ENCODE data around the gene KCNV2.
"Not testable (repeated sequence)": the region's sequence is repeated elsewhere in the genome, so short reads cannot be mapped to it uniquely, and the experiment has no call there.

Gene KCNV2

GRCh38 chr9:2691212-2691611, 26.1 kb upstream of the KCNV2 start:
- Histone ChIP-seq H3K4me3 (ENCODE audit: low read length) (no peak overlapping the region), H3K27ac (ENCODE audit: low read length) (no peak overlapping the region), H3K9me3 (ENCODE audit: control insufficient read depth, insufficient read depth, low read length) (no peaks in the 10 kb centered on the region), H3K36me3 (ENCODE audit: control insufficient read depth, insufficient read depth, low read length) (no peaks in the 10 kb centered on the region), H3K4me1 (ENCODE audit: control insufficient read depth, insufficient read depth, low read length) (no peaks in the 10 kb centered on the region), H3K27me3 (ENCODE audit: control insufficient read depth, insufficient read depth, low read length) (no peaks in the 10 kb centered on the region)
- WGBS (ENCODE audit: insufficient coverage, insufficient read length): no CpG with 5 or more reads among the region's 1 CpG
- DNase-seq (ENCODE audit: low read depth, low spot score): no peak

- no peak overlapping the region for H3K4me3 ChIP-seq (ENCODE audit: low read length)
- no CpG with 5 or more reads among the region's 2 CpGs for WGBS (ENCODE audit: insufficient coverage, insufficient read length)
- H3K4me1 ChIP-seq (ENCODE audit: control insufficient read depth, insufficient read depth, low read length): no peaks in the 10 kb centered on the region
- H3K36me3 ChIP-seq (ENCODE audit: control insufficient read depth, insufficient read depth, low read length): no peaks in the 10 kb centered on the region
- no peak for DNase-seq (ENCODE audit: low read depth, low spot score)
- H3K9me3 ChIP-seq (ENCODE audit: control insufficient read depth, insufficient read depth, low read length): no peaks in the 10 kb centered on the region
- H3K27me3 ChIP-seq (ENCODE audit: control insufficient read depth, insufficient read depth, low read length): no peaks in the 10 kb centered on the region
- H3K27ac ChIP-seq (ENCODE audit: low read length): no peak overlapping the region
Observed at GRCh38 chr9:2691626-2692025, 25.7 kb upstream of the KCNV2 start.

- H3K4me1 ChIP-seq (ENCODE audit: control insufficient read depth, insufficient read depth, low read length): no peaks in the 10 kb centered on the region
Observed at GRCh38 chr9:2693056-2693455, 24.3 kb upstream of the KCNV2 start.

GRCh38 chr9:2697492-2697891, 19.8 kb upstream of the KCNV2 start:
- H3K27ac ChIP-seq (ENCODE audit: low read length): no peak overlapping the region
- no peak overlapping the region for H3K4me3 ChIP-seq (ENCODE audit: low read length)
- no peaks in the 10 kb centered on the region for H3K27me3 ChIP-seq (ENCODE audit: control insufficient read depth, insufficient read depth, low read length)
- no peaks in the 10 kb centered on the region for H3K36me3 ChIP-seq (ENCODE audit: control insufficient read depth, insufficient read depth, low read length)
- H3K4me1 ChIP-seq (ENCODE audit: control insufficient read depth, insufficient read depth, low read length): peaks cover 2% of the 10 kb centered on the region; the same call in 1 of the 2 replicates
- no CpG with 5 or more reads among the region's 3 CpGs for WGBS (ENCODE audit: insufficient coverage, insufficient read length)
- DNase-seq (ENCODE audit: low read depth, low spot score): no peak
- H3K9me3 ChIP-seq (ENCODE audit: control insufficient read depth, insufficient read depth, low read length): no peaks in the 10 kb centered on the region

More at GRCh38 chr9:2693056-2693455, 24.3 kb upstream of the KCNV2 start:
- no peak overlapping the region for H3K4me3 ChIP-seq (ENCODE audit: low read length)
- H3K27me3 ChIP-seq (ENCODE audit: control insufficient read depth, insufficient read depth, low read length): no peaks in the 10 kb centered on the region
- no CpG with 5 or more reads among the region's 3 CpGs for WGBS (ENCODE audit: insufficient coverage, insufficient read length)
- no peaks in the 10 kb centered on the region for H3K9me3 ChIP-seq (ENCODE audit: control insufficient read depth, insufficient read depth, low read length)
- DNase-seq (ENCODE audit: low read depth, low spot score): no peak
- no peak overlapping the region for H3K27ac ChIP-seq (ENCODE audit: low read length)
- no peaks in the 10 kb centered on the region for H3K36me3 ChIP-seq (ENCODE audit: control insufficient read depth, insufficient read depth, low read length)

GRCh38 chr9:2700398-2700797, 16.9 kb upstream of the KCNV2 start:
- WGBS (ENCODE audit: insufficient coverage, insufficient read length): no CpG with 5 or more reads among the region's 6 CpGs
- DNase-seq (ENCODE audit: low read depth, low spot score): no peak
- H3K36me3 ChIP-seq (ENCODE audit: control insufficient read depth, insufficient read depth, low read length): no peaks in the 10 kb centered on the region
- H3K27ac ChIP-seq (ENCODE audit: low read length): no peak overlapping the region
- no peaks in the 10 kb centered on the region for H3K9me3 ChIP-seq (ENCODE audit: control insufficient read depth, insufficient read depth, low read length)
- H3K27me3 ChIP-seq (ENCODE audit: control insufficient read depth, insufficient read depth, low read length): no peaks in the 10 kb centered on the region
- H3K4me3 ChIP-seq (ENCODE audit: low read length): no peak overlapping the region
- H3K4me1 ChIP-seq (ENCODE audit: control insufficient read depth, insufficient read depth, low read length): peaks cover 2% of the 10 kb centered on the region; the same call in 1 of the 2 replicates

GRCh38 chr9:2700909-2701550, 16.3 kb upstream of the KCNV2 start:
- no CpG with 5 or more reads among the region's 10 CpGs for WGBS (ENCODE audit: insufficient coverage, insufficient read length)
- H3K9me3 ChIP-seq (ENCODE audit: control insufficient read depth, insufficient read depth, low read length): no peaks in the 10 kb centered on the region
- H3K27ac ChIP-seq (ENCODE audit: low read length): no peak overlapping the region
- no peaks in the 10 kb centered on the region for H3K36me3 ChIP-seq (ENCODE audit: control insufficient read depth, insufficient read depth, low read length)
- no peaks in the 10 kb centered on the region for H3K27me3 ChIP-seq (ENCODE audit: control insufficient read depth, insufficient read depth, low read length)
- no peak for DNase-seq (ENCODE audit: low read depth, low spot score)
- no peak overlapping the region for H3K4me3 ChIP-seq (ENCODE audit: low read length)
- H3K4me1 ChIP-seq (ENCODE audit: control insufficient read depth, insufficient read depth, low read length): peaks cover 2% of the 10 kb centered on the region; the same call in 1 of the 2 replicates

- H3K9me3 ChIP-seq (ENCODE audit: control insufficient read depth, insufficient read depth, low read length): no peaks in the 10 kb centered on the region
- no peak overlapping the region for H3K27ac ChIP-seq (ENCODE audit: low read length)
- H3K27me3 ChIP-seq (ENCODE audit: control insufficient read depth, insufficient read depth, low read length): no peaks in the 10 kb centered on the region
- H3K4me3 ChIP-seq (ENCODE audit: low read length): no peak overlapping the region
- no peak for DNase-seq (ENCODE audit: low read depth, low spot score)
- no peaks in the 10 kb centered on the region for H3K36me3 ChIP-seq (ENCODE audit: control insufficient read depth, insufficient read depth, low read length)
- H3K4me1 ChIP-seq (ENCODE audit: control insufficient read depth, insufficient read depth, low read length): peaks cover 2% of the 10 kb centered on the region; the same call in 1 of the 2 replicates
Observed at GRCh38 chr9:2704504-2704903, 12.8 kb upstream of the KCNV2 start.

GRCh38 chr9:2707256-2707655, 10.1 kb upstream of the KCNV2 start:
- not testable (repeated sequence) for H3K9me3 ChIP-seq (ENCODE audit: control insufficient read depth, insufficient read depth, low read length); H3K4me1 ChIP-seq (ENCODE audit: control insufficient read depth, insufficient read depth, low read length); H3K27me3 ChIP-seq (ENCODE audit: control insufficient read depth, insufficient read depth, low read length); DNase-seq (ENCODE audit: low read depth, low spot score); H3K27ac ChIP-seq (ENCODE audit: low read length); H3K4me3 ChIP-seq (ENCODE audit: low read length); H3K36me3 ChIP-seq (ENCODE audit: control insufficient read depth, insufficient read depth, low read length)
- WGBS (ENCODE audit: insufficient coverage, insufficient read length): no CpG with 5 or more reads among the region's 3 CpGs

GRCh38 chr9:2709645-2710101, 7.6 kb upstream of the KCNV2 start:
- no peaks in the 10 kb centered on the region for H3K9me3 ChIP-seq (ENCODE audit: control insufficient read depth, insufficient read depth, low read length)
- H3K36me3 ChIP-seq (ENCODE audit: control insufficient read depth, insufficient read depth, low read length): no peaks in the 10 kb centered on the region
- H3K27ac ChIP-seq (ENCODE audit: low read length): no peak overlapping the region
- H3K27me3 ChIP-seq (ENCODE audit: control insufficient read depth, insufficient read depth, low read length): no peaks in the 10 kb centered on the region
- H3K4me1 ChIP-seq (ENCODE audit: control insufficient read depth, insufficient read depth, low read length): 0 out of 2 replicates have a peak, but pooled peaks cover 2% of the 10 kb centered on the region
- H3K4me3 ChIP-seq (ENCODE audit: low read length): no peak overlapping the region
- WGBS (ENCODE audit: insufficient coverage, insufficient read length): no CpG with 5 or more reads among the region's 2 CpGs
- DNase-seq (ENCODE audit: low read depth, low spot score): no peak

GRCh38 chr9:2711716-2712115, 5.6 kb upstream of the KCNV2 start:
- Histone ChIP-seq H3K27me3 (ENCODE audit: control insufficient read depth, insufficient read depth, low read length) (no peaks in the 10 kb centered on the region), H3K27ac (ENCODE audit: low read length) (no peak overlapping the region)

More at GRCh38 chr9:2711716-2712115, 5.6 kb upstream of the KCNV2 start:
- Histone ChIP-seq H3K36me3 (ENCODE audit: control insufficient read depth, insufficient read depth, low read length) (no peaks in the 10 kb centered on the region), H3K9me3 (ENCODE audit: control insufficient read depth, insufficient read depth, low read length) (no peaks in the 10 kb centered on the region), H3K4me3 (ENCODE audit: low read length) (no peak overlapping the region), H3K4me1 (ENCODE audit: control insufficient read depth, insufficient read depth, low read length) (0 out of 2 replicates have a peak, but pooled peaks cover 2% of the 10 kb centered on the region)
- DNase-seq (ENCODE audit: low read depth, low spot score): no peak
- no CpG with 5 or more reads among the region's 6 CpGs for WGBS (ENCODE audit: insufficient coverage, insufficient read length)
